ENCODE results near the gene UACA.

DNA sequence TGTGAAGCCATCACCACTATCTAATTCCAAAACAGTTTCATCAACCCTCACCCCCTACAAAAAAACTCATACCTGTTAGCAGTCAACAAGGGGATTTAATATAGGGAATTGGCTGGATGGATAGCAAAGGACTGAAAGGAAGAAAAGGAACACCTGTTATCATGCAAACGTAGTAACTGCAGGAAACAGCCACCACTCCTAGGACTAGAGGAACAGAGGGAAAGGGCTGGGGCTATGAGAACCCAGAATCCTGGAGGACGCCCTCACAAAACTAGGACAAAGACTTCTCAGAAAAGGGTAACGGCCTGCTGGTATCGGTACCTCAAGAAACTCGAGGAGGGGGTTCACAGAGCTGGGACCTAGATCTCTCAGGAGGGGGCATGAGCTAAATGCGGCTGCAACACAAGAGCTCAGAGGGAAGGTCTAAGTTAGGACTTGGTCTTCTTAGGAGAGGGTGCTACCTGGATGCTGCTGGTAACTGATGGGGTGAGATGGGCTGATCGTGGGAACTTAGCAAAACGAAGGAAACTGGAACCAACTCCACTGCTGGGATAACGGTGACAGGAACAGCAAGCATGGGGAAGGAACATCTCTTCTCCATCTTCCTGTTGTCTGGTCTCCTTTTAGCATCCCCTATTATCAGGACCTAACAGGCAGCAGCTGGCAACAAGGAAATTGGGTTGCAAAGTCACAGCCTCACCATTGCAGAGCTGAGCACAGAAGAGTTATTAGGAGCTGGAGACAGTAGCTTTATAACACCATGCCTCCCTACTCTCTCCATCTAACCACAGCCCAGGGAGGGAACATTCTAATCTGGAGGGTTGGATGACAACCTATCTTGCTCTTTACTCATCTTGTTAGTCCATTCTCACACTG, 147.7 kb downstream of the UACA start:
- TF ChIP-seq BACH2 (CRISPR knock-in tag; IDR thresholded peaks at IDR 0.05; ENCODE audit: borderline replicate concordance) (no peak), ZNF8 (CRISPR knock-in tag; IDR thresholded peaks at IDR 0.05) (no peak), ISL1 (CRISPR knock-in tag; IDR thresholded peaks at IDR 0.05) (no peak), OSR1 (CRISPR knock-in tag; IDR thresholded peaks at IDR 0.05) (no peak), ARNTL (CRISPR knock-in tag; IDR thresholded peaks at IDR 0.05; ENCODE audit: borderline replicate concordance, low read depth) (no peak), ZNF565 (CRISPR knock-in tag; conservative IDR thresholded peaks at IDR 0.05; ENCODE audit: low read depth) (no peak), SNAI2 (CRISPR knock-in tag; IDR thresholded peaks at IDR 0.05) (no peak), PPARA (CRISPR knock-in tag; IDR thresholded peaks at IDR 0.05; ENCODE audit: borderline replicate concordance) (no peak), TCF4 (CRISPR knock-in tag; IDR thresholded peaks at IDR 0.05; ENCODE audit: borderline replicate concordance) (no peak)
- TF ChIP-seq, protein P1, sequence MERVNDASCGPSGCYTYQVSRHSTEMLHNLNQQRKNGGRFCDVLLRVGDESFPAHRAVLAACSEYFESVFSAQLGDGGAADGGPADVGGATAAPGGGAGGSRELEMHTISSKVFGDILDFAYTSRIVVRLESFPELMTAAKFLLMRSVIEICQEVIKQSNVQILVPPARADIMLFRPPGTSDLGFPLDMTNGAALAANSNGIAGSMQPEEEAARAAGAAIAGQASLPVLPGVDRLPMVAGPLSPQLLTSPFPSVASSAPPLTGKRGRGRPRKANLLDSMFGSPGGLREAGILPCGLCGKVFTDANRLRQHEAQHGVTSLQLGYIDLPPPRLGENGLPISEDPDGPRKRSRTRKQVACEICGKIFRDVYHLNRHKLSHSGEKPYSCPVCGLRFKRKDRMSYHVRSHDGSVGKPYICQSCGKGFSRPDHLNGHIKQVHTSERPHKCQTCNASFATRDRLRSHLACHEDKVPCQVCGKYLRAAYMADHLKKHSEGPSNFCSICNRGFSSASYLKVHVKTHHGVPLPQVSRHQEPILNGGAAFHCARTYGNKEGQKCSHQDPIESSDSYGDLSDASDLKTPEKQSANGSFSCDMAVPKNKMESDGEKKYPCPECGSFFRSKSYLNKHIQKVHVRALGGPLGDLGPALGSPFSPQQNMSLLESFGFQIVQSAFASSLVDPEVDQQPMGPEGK (CRISPR knock-in tag; IDR thresholded peaks at IDR 0.05; ENCODE audit: borderline replicate concordance): no peak
- TF ChIP-seq, protein P2, sequence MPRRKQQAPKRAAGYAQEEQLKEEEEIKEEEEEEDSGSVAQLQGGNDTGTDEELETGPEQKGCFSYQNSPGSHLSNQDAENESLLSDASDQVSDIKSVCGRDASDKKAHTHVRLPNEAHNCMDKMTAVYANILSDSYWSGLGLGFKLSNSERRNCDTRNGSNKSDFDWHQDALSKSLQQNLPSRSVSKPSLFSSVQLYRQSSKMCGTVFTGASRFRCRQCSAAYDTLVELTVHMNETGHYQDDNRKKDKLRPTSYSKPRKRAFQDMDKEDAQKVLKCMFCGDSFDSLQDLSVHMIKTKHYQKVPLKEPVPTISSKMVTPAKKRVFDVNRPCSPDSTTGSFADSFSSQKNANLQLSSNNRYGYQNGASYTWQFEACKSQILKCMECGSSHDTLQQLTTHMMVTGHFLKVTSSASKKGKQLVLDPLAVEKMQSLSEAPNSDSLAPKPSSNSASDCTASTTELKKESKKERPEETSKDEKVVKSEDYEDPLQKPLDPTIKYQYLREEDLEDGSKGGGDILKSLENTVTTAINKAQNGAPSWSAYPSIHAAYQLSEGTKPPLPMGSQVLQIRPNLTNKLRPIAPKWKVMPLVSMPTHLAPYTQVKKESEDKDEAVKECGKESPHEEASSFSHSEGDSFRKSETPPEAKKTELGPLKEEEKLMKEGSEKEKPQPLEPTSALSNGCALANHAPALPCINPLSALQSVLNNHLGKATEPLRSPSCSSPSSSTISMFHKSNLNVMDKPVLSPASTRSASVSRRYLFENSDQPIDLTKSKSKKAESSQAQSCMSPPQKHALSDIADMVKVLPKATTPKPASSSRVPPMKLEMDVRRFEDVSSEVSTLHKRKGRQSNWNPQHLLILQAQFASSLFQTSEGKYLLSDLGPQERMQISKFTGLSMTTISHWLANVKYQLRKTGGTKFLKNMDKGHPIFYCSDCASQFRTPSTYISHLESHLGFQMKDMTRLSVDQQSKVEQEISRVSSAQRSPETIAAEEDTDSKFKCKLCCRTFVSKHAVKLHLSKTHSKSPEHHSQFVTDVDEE (CRISPR knock-in tag; IDR thresholded peaks at IDR 0.05): no peak
- TF ChIP-seq, protein P3, sequence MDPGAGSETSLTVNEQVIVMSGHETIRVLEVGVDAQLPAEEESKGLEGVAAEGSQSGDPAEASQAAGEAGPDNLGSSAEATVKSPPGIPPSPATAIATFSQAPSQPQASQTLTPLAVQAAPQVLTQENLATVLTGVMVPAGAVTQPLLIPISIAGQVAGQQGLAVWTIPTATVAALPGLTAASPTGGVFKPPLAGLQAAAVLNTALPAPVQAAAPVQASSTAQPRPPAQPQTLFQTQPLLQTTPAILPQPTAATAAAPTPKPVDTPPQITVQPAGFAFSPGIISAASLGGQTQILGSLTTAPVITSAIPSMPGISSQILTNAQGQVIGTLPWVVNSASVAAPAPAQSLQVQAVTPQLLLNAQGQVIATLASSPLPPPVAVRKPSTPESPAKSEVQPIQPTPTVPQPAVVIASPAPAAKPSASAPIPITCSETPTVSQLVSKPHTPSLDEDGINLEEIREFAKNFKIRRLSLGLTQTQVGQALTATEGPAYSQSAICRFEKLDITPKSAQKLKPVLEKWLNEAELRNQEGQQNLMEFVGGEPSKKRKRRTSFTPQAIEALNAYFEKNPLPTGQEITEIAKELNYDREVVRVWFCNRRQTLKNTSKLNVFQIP (CRISPR knock-in tag; IDR thresholded peaks at IDR 0.05; ENCODE audit: borderline replicate concordance, low read depth): no peak
- TF ChIP-seq, protein P4, sequence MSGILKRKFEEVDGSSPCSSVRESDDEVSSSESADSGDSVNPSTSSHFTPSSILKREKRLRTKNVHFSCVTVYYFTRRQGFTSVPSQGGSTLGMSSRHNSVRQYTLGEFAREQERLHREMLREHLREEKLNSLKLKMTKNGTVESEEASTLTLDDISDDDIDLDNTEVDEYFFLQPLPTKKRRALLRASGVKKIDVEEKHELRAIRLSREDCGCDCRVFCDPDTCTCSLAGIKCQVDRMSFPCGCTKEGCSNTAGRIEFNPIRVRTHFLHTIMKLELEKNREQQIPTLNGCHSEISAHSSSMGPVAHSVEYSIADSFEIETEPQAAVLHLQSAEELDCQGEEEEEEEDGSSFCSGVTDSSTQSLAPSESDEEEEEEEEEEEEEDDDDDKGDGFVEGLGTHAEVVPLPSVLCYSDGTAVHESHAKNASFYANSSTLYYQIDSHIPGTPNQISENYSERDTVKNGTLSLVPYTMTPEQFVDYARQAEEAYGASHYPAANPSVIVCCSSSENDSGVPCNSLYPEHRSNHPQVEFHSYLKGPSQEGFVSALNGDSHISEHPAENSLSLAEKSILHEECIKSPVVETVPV (CRISPR knock-in tag; IDR thresholded peaks at IDR 0.05): no peak

Data from SK-N-SH treated with all-trans-retinoic acid at 6 μM for 48 hours (cell line).